SH-SY5Y (cell line): ENCODE data around the gene CHD1L.

ENCODE experiments used
- GATA2 ChIP-seq: IDR thresholded peaks from 2 replicates; pipeline ENCODE4 v1.6.1; 2011; ENCODE audit warnings: mild to moderate bottlenecking, low read depth, low read length
- GATA3 ChIP-seq: IDR thresholded peaks from 2 replicates; pipeline ENCODE4 v1.6.1; 2011; ENCODE audit warnings: low read depth, mild to moderate bottlenecking, low read length, moderate library complexity

- TF ChIP-seq GATA3 (no peak), GATA2 (no peak)
Measured at GRCh38 chr1:147273409-147274336, 31.2 kb downstream of the CHD1L start.
